ENCODE data around the gene KIR3DL2.
"Not testable (repeated sequence)": the region's sequence is repeated elsewhere in the genome, so short reads cannot be mapped to it uniquely, and the experiment has no call there.

Gene KIR3DL2

DNA sequence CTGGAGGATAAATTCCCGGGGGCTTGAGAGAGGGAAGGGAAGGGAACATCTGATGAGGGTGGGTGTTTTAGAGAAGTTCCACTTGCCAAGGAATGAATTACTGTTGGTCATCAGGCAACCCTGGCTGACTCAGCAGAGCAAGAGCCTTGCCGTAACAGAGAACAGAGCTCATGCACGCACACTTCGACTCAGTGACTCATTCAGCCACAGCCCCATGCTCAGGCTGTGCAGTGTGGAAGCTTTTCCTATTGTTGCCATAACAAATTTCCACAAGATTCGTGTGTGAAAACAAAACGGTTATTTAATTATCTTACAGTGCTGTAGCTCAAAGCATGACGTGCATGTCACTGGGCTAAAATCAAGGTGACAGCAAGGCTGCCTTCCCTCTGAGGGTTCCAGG is 9.2 kb downstream of the KIR3DL2 start:
- H3K27ac ChIP-seq (ENCODE audit: low read depth, low read length); H3K9ac ChIP-seq (ENCODE audit: low read length in 5 of 5); H3K27me3 ChIP-seq (ENCODE audit: control insufficient read depth in 5 of 5, insufficient read depth in 4 of 5, low read length in 5 of 5); H3K4me3 ChIP-seq (ENCODE audit: low read depth in 1 of 5, low read length in 5 of 5); H3K4me1 ChIP-seq (ENCODE audit: control insufficient read depth in 5 of 5, insufficient read depth in 5 of 5, low read length in 5 of 5); H3K9me3 ChIP-seq (ENCODE audit: control insufficient read depth in 5 of 5, low read length in 5 of 5); H3K36me3 ChIP-seq (ENCODE audit: control insufficient read depth in 5 of 5, insufficient read depth in 5 of 5, low read length in 5 of 5): not testable (repeated sequence)

DNA sequence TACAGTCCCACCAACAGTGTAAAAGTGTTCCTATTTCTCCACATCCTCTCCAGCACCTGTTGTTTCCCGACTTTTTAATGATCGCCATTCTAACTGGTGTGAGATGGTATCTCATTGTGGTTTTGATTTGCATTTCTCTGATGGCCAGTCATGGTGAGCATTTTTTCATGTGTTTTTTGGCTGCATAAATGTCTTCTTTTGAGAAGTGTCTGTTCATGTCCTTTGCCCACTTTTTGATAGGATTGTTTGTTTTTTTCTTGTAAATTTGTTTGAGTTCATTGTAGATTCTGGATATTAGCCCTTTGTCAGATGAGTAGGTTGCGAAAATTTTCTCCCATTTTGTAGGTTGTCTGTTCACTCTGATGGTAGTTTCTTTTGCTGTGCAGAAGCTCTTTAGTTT is 13.2 kb downstream of the KIR3DL2 start:
- not testable (repeated sequence) for H3K9ac ChIP-seq (ENCODE audit: low read length in 5 of 5); H3K9me3 ChIP-seq (ENCODE audit: control insufficient read depth in 5 of 5, low read length in 5 of 5); H3K4me3 ChIP-seq (ENCODE audit: low read depth in 1 of 5, low read length in 5 of 5); H3K27me3 ChIP-seq (ENCODE audit: control insufficient read depth in 5 of 5, insufficient read depth in 4 of 5, low read length in 5 of 5); H3K4me1 ChIP-seq (ENCODE audit: control insufficient read depth in 5 of 5, insufficient read depth in 5 of 5, low read length in 5 of 5); H3K27ac ChIP-seq (ENCODE audit: low read depth, low read length); H3K36me3 ChIP-seq (ENCODE audit: control insufficient read depth in 5 of 5, insufficient read depth in 5 of 5, low read length in 5 of 5)

DNA sequence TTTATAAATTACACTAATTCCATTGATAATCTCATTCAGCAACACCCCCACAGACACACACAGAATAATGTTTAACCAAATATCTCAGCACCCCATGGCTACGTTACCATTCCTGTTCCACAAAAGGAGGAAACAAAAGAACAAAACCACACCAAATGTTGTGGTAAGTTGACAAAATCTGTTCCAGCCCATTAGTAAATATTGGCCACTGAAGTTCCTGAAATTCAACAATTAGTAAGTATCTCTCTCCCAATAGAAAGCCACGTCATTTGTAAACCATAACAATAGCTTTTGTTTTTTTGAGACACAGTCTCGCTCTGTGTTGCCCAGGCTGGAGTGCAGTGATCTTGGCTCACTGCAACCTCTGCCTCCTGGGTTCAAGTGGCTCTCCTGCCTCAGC is 21.5 kb downstream of the KIR3DL2 start:
- H3K27me3 ChIP-seq (ENCODE audit: control insufficient read depth in 5 of 5, insufficient read depth in 4 of 5, low read length in 5 of 5) = no peaks in the 10 kb centered on the region
- H3K4me3 ChIP-seq (ENCODE audit: low read depth in 1 of 5, low read length in 5 of 5) = no peak overlapping the region

DNA sequence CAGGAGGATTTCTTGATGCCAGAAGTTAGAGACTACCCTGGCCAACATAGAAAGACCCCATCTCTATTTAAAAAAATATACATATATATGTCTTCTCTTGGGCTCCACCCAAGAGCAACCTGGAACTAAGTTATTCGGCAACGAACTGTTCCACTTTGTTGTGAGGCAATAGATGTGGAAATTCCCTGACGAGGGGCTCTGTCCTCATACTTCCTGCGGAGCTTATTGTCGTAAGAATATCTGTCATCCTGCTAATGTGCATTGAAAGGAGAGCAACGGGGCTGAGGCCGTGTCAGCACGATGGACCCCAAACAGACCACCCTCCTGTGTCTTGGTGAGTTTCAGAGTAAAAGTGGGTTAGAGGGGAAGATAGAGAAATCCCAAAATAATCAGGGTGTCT is 23.7 kb downstream of the KIR3DL2 start, which contains the start of gene FCAR:
Gene FCAR (plus strand): TSS at position 246 of the 400 bp plus-strand sequence. CDS start 55 bp downstream, at position 301.
- Histone ChIP-seq H3K4me3 (ENCODE audit: low read depth in 1 of 5, low read length in 5 of 5) (no peak within 1 kb of the TSS), H3K27ac (ENCODE audit: low read depth, low read length) (no peak within 1 kb of the TSS), H3K9me3 (ENCODE audit: control insufficient read depth in 5 of 5, low read length in 5 of 5) (no peaks in the 10 kb centered on the region), H3K4me1 (ENCODE audit: control insufficient read depth in 5 of 5, insufficient read depth in 5 of 5, low read length in 5 of 5) (peaks cover 0 to 7% (median 0%) of the 10 kb centered on the region in 5 donors), H3K36me3 (ENCODE audit: control insufficient read depth in 5 of 5, insufficient read depth in 5 of 5, low read length in 5 of 5) (no peaks in the 10 kb centered on the region), H3K9ac (ENCODE audit: low read length in 5 of 5) (no peak within 1 kb of the TSS), H3K27me3 (ENCODE audit: control insufficient read depth in 5 of 5, insufficient read depth in 4 of 5, low read length in 5 of 5) (no peaks in the 10 kb centered on the region)

More for the DNA sequence above, 21.5 kb downstream of the KIR3DL2 start:
- Histone ChIP-seq H3K36me3 (ENCODE audit: control insufficient read depth in 5 of 5, insufficient read depth in 5 of 5, low read length in 5 of 5) (no peaks in the 10 kb centered on the region), H3K9me3 (ENCODE audit: control insufficient read depth in 5 of 5, low read length in 5 of 5) (peaks cover 0 to 3% (median 2%) of the 10 kb centered on the region in 5 donors), H3K27ac (ENCODE audit: low read depth, low read length) (no peak overlapping the region), H3K4me1 (ENCODE audit: control insufficient read depth in 5 of 5, insufficient read depth in 5 of 5, low read length in 5 of 5) (peaks cover 0 to 7% (median 0%) of the 10 kb centered on the region in 5 donors), H3K9ac (ENCODE audit: low read length in 5 of 5) (no peak overlapping the region)

DNA sequence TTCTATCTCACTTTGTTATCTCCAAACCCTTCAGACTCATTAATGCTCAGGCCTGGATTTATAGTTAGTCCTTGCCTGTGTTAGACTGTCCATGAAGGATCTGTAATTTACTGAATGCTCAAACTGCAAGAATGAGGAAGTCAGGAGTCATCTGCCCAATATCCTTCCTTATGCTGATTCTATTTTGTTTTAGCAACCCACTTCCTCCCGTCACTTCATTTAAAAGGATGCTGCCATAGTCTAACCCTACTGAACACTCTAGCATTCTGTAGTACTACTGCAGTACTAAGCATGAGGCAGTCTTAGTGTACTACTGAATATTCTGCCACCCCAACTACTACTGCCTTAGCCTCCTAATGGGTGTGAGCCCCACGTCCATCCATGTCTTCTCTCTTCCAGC is 25.3 kb downstream of the KIR3DL2 start:
- no peak overlapping the region for H3K9ac ChIP-seq (ENCODE audit: low read length in 5 of 5)
- H3K4me3 ChIP-seq (ENCODE audit: low read depth in 1 of 5, low read length in 5 of 5) = no peak overlapping the region

DNA sequence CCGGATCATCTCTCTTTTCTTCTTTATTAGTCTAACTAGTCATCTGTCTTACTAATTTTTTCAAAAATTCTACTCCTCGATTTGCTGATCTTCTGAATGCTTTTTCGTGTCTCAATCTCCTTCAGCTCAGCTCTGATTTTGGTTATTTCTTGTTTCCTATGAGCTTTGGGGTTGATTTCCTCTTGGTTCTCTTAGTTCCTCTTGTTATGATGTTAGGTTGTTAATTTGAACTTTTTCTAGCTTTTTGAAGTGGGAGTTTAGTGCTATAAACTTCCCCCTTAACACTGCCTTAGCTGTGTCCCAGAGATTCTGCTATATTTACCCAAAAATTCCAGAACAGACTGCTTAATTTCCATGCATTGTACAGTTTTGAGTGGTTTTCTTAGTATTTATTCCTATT is 27.2 kb downstream of the KIR3DL2 start:
- H3K4me1 ChIP-seq (ENCODE audit: control insufficient read depth in 5 of 5, insufficient read depth in 5 of 5, low read length in 5 of 5) = peaks cover 0 to 7% (median 0%) of the 10 kb centered on the region in 5 donors
- H3K4me3 ChIP-seq (ENCODE audit: low read depth in 1 of 5, low read length in 5 of 5) = no peak overlapping the region
- H3K36me3 ChIP-seq (ENCODE audit: control insufficient read depth in 5 of 5, insufficient read depth in 5 of 5, low read length in 5 of 5) = no peaks in the 10 kb centered on the region
- no peak overlapping the region for H3K9ac ChIP-seq (ENCODE audit: low read length in 5 of 5)
- H3K27me3 ChIP-seq (ENCODE audit: control insufficient read depth in 5 of 5, insufficient read depth in 4 of 5, low read length in 5 of 5) = peaks cover 5 to 8% (median 6%) of the 10 kb centered on the region in 5 donors
- H3K27ac ChIP-seq (ENCODE audit: low read depth, low read length) = no peak overlapping the region
- no peaks in the 10 kb centered on the region for H3K9me3 ChIP-seq (ENCODE audit: control insufficient read depth in 5 of 5, low read length in 5 of 5)

More for the DNA sequence above, 25.3 kb downstream of the KIR3DL2 start:
- H3K36me3 ChIP-seq (ENCODE audit: control insufficient read depth in 5 of 5, insufficient read depth in 5 of 5, low read length in 5 of 5) = no peaks in the 10 kb centered on the region
- no peak overlapping the region for H3K27ac ChIP-seq (ENCODE audit: low read depth, low read length)
- H3K27me3 ChIP-seq (ENCODE audit: control insufficient read depth in 5 of 5, insufficient read depth in 4 of 5, low read length in 5 of 5) = no peaks in the 10 kb centered on the region
- H3K4me1 ChIP-seq (ENCODE audit: control insufficient read depth in 5 of 5, insufficient read depth in 5 of 5, low read length in 5 of 5) = peaks cover 0 to 7% (median 0%) of the 10 kb centered on the region in 5 donors
- H3K9me3 ChIP-seq (ENCODE audit: control insufficient read depth in 5 of 5, low read length in 5 of 5) = no peaks in the 10 kb centered on the region

DNA sequence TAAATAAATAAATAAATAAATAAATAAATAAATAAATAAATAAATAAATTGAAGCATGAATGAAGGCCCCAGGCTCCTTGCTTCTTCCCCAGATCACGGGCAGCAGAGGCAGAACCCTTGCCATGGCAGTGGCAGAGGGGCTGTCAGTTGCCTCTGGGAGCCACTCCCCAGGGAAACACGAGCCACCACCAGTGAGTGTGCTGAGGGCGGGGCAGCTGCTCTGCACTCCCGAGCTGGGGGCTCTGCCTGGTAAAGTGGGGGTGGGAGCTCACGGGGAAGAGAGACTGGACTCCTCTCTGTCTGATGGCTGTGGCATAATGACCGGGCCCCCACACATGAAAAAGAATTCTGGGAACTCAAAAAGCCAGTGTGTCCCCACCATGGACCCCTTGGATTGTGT is 31.6 kb downstream of the KIR3DL2 start:
- H3K9ac ChIP-seq (ENCODE audit: low read length in 5 of 5) = no peak overlapping the region
- H3K27me3 ChIP-seq (ENCODE audit: control insufficient read depth in 5 of 5, insufficient read depth in 4 of 5, low read length in 5 of 5) = peaks cover 7 to 12% (median 9%) of the 10 kb centered on the region in 5 donors
- no peak overlapping the region for H3K4me3 ChIP-seq (ENCODE audit: low read depth in 1 of 5, low read length in 5 of 5)
- no peaks in the 10 kb centered on the region for H3K36me3 ChIP-seq (ENCODE audit: control insufficient read depth in 5 of 5, insufficient read depth in 5 of 5, low read length in 5 of 5)
- no peak overlapping the region for H3K27ac ChIP-seq (ENCODE audit: low read depth, low read length)
- H3K4me1 ChIP-seq (ENCODE audit: control insufficient read depth in 5 of 5, insufficient read depth in 5 of 5, low read length in 5 of 5) = no peaks in the 10 kb centered on the region
- no peaks in the 10 kb centered on the region for H3K9me3 ChIP-seq (ENCODE audit: control insufficient read depth in 5 of 5, low read length in 5 of 5)

DNA sequence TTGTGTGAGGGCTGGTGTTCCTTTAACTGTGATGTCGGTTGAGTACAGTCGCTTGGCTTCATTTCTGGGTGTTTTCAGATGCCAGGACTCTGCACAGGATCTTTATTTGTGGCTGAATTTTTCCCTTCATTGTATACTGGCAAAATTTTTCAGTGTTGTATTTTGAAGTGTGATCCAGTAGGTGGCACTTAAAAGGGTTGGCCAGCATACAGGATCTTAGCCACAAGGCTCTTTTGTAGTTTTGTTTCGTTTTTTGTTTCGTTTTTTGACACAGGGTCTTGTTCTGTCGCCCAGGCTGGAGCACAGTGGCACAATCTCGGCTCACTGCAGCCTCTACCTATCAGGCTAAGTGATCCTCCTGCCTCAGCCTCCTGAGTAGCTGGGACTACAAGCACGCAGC is 32.5 kb downstream of the KIR3DL2 start:
- H3K4me3 ChIP-seq (ENCODE audit: low read depth in 1 of 5, low read length in 5 of 5) = no peak overlapping the region
- no peak overlapping the region for H3K27ac ChIP-seq (ENCODE audit: low read depth, low read length)
- no peak overlapping the region for H3K9ac ChIP-seq (ENCODE audit: low read length in 5 of 5)
- H3K9me3 ChIP-seq (ENCODE audit: control insufficient read depth in 5 of 5, low read length in 5 of 5) = no peaks in the 10 kb centered on the region
- peaks cover 7 to 12% (median 9%) of the 10 kb centered on the region in 5 donors for H3K27me3 ChIP-seq (ENCODE audit: control insufficient read depth in 5 of 5, insufficient read depth in 4 of 5, low read length in 5 of 5)
- H3K4me1 ChIP-seq (ENCODE audit: control insufficient read depth in 5 of 5, insufficient read depth in 5 of 5, low read length in 5 of 5) = no peaks in the 10 kb centered on the region
- H3K36me3 ChIP-seq (ENCODE audit: control insufficient read depth in 5 of 5, insufficient read depth in 5 of 5, low read length in 5 of 5) = no peaks in the 10 kb centered on the region

DNA sequence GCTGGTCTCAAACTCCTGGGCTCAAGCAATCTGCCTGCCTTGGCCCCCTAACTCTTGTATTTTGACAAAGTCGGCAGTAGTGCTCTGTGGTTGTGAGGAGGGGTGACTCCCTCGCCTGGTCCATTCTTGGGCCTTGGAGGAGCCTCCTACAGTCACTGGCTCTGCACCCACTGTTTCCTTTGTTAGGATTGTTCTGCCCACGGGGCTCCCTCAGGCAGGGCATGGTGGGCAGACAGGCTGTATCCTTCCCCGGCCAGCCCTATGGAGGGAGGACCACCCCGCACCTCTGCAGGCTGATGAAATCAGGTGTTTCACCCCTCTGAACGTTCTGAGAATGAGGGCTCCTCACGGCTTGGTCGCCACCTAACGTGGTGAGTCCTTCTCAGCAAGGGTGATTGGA is 33.0 kb downstream of the KIR3DL2 start:
- Histone ChIP-seq H3K9ac (ENCODE audit: low read length in 5 of 5) (no peak overlapping the region), H3K4me3 (ENCODE audit: low read depth in 1 of 5, low read length in 5 of 5) (no peak overlapping the region), H3K36me3 (ENCODE audit: control insufficient read depth in 5 of 5, insufficient read depth in 5 of 5, low read length in 5 of 5) (no peaks in the 10 kb centered on the region), H3K4me1 (ENCODE audit: control insufficient read depth in 5 of 5, insufficient read depth in 5 of 5, low read length in 5 of 5) (no peaks in the 10 kb centered on the region), H3K27ac (ENCODE audit: low read depth, low read length) (no peak overlapping the region), H3K27me3 (ENCODE audit: control insufficient read depth in 5 of 5, insufficient read depth in 4 of 5, low read length in 5 of 5) (peaks cover 7 to 12% (median 9%) of the 10 kb centered on the region in 5 donors), H3K9me3 (ENCODE audit: control insufficient read depth in 5 of 5, low read length in 5 of 5) (no peaks in the 10 kb centered on the region)

DNA sequence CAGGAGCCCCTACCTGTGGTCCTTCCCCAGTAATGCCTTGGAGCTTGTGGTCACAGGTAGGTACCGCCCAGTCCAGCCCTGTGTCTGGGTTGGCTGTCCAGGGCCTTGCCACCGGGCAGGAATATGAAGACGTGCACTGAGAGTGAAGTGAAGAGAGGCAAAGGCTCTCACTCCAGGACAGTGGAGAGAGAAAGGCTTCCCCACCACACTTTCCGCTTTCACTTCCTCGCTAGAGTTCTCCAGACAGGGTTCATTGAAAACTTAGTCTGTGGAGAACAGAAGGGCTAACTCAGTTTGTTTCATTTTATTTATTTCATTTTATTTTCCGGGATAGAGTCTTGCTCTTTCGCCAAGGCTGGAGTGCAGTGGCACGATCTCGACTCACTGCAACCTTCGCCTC is 38.0 kb downstream of the KIR3DL2 start:
- no peak overlapping the region for H3K27ac ChIP-seq (ENCODE audit: low read depth, low read length)
- peaks cover 0 to 6% (median 3%) of the 10 kb centered on the region in 5 donors for H3K27me3 ChIP-seq (ENCODE audit: control insufficient read depth in 5 of 5, insufficient read depth in 4 of 5, low read length in 5 of 5)
- no peaks in the 10 kb centered on the region for H3K36me3 ChIP-seq (ENCODE audit: control insufficient read depth in 5 of 5, insufficient read depth in 5 of 5, low read length in 5 of 5)
- no peaks in the 10 kb centered on the region for H3K4me1 ChIP-seq (ENCODE audit: control insufficient read depth in 5 of 5, insufficient read depth in 5 of 5, low read length in 5 of 5)
- H3K4me3 ChIP-seq (ENCODE audit: low read depth in 1 of 5, low read length in 5 of 5) = no peak overlapping the region
- H3K9ac ChIP-seq (ENCODE audit: low read length in 5 of 5) = no peak overlapping the region
- no peaks in the 10 kb centered on the region for H3K9me3 ChIP-seq (ENCODE audit: control insufficient read depth in 5 of 5, low read length in 5 of 5)

DNA sequence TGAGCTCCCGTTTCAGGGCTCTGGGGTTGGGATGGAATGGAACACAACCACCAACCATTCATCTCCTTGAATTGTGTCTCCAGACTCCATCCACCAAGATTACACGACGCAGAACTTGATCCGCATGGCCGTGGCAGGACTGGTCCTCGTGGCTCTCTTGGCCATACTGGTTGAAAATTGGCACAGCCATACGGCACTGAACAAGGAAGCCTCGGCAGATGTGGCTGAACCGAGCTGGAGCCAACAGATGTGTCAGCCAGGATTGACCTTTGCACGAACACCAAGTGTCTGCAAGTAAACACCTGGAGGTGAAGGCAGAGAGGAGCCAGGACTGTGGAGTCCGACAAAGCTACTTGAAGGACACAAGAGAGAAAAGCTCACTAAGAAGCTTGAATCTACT is 39.3 kb downstream of the KIR3DL2 start:
- H3K27me3 ChIP-seq (ENCODE audit: control insufficient read depth in 5 of 5, insufficient read depth in 4 of 5, low read length in 5 of 5) = peaks cover 0 to 3% (median 0%) of the 10 kb centered on the region in 5 donors
- H3K9ac ChIP-seq (ENCODE audit: low read length in 5 of 5) = no peak overlapping the region
- H3K27ac ChIP-seq (ENCODE audit: low read depth, low read length) = no peak overlapping the region
- H3K4me3 ChIP-seq (ENCODE audit: low read depth in 1 of 5, low read length in 5 of 5) = no peak overlapping the region
- H3K9me3 ChIP-seq (ENCODE audit: control insufficient read depth in 5 of 5, low read length in 5 of 5) = no peaks in the 10 kb centered on the region
- no peaks in the 10 kb centered on the region for H3K36me3 ChIP-seq (ENCODE audit: control insufficient read depth in 5 of 5, insufficient read depth in 5 of 5, low read length in 5 of 5)
- no peaks in the 10 kb centered on the region for H3K4me1 ChIP-seq (ENCODE audit: control insufficient read depth in 5 of 5, insufficient read depth in 5 of 5, low read length in 5 of 5)
